Osteocyte (in vitro differentiated cells): ENCODE measurements around the gene KIF13A. TPM values are rescaled to one million over a fixed set of nuclear protein-coding genes. Genes with fewer than 3 reads are reported as not detected.
"Not testable (repeated sequence)": the region's sequence is repeated elsewhere in the genome, so short reads cannot be mapped to it uniquely, and the experiment has no call there.

Source experiments
- DNase-seq: peaks from one replicate; pipeline ENCODE4 v3.0.0; 2021; ENCODE audit warnings: mixed read lengths; ENCODE audit not compliant: unreplicated experiment; ENCODE audit errors: extremely low spot score
- H3K27ac Mint-ChIP-seq: one replicate; pipeline ENCODE4 v1.8.0; 2021; ENCODE audit warnings: mild to moderate bottlenecking, mixed read lengths; ENCODE audit not compliant: unreplicated experiment
- H3K27me3 Mint-ChIP-seq: one replicate; pipeline ENCODE4 v1.8.0; 2021; ENCODE audit warnings: mixed read lengths; ENCODE audit not compliant: unreplicated experiment
- H3K36me3 Mint-ChIP-seq: one replicate; pipeline ENCODE4 v1.8.0; 2021; ENCODE audit warnings: mixed read lengths; ENCODE audit not compliant: unreplicated experiment
- H3K4me1 Mint-ChIP-seq: one replicate; pipeline ENCODE4 v1.8.0; 2021; ENCODE audit warnings: mixed read lengths; ENCODE audit not compliant: unreplicated experiment
- H3K4me3 Mint-ChIP-seq: one replicate; pipeline ENCODE4 v1.8.0; 2021; ENCODE audit warnings: mild to moderate bottlenecking, moderate library complexity, mixed read lengths; ENCODE audit not compliant: unreplicated experiment
- H3K9me3 Mint-ChIP-seq: one replicate; pipeline ENCODE4 v1.8.0; 2021; ENCODE audit warnings: mixed read lengths; ENCODE audit not compliant: unreplicated experiment
- CTCF ChIP-seq: fragments of 200-600 bp; sonication (generic); IDR thresholded peaks from 2 replicates; pipeline ENCODE4 v1.5.0; 2021; ENCODE audit warnings: antibody characterized with exemption, mild to moderate bottlenecking, moderate library complexity
- total RNA-seq: library from RNA; stranded (reverse); gene quantifications from 2 replicates; pipeline ENCODE4 v1.2.1, GENCODE V29; 2021

KIF13A gene
- total RNA-seq, 1 donor from 2014 or later: 47.5 TPM

- Mint-ChIP-seq H3K4me1 (peaks cover 54% of the 10 kb centered on the region), H3K27ac (peak overlapping the region; percentile 29), H3K27me3 (no peaks in the 10 kb centered on the region), H3K4me3 (peak overlapping the region; percentile 87), H3K9me3 (no peaks in the 10 kb centered on the region), H3K36me3 (peaks cover 17% of the 10 kb centered on the region)
- DNase-seq: no peak
- no peak for TF ChIP-seq CTCF
Observed at GRCh38 chr6:17984812-17985670, 2.4 kb downstream of the KIF13A start.

GRCh38 chr6:17984399-17984798 lies 3.0 kb downstream of the KIF13A start:
- H3K4me1 Mint-ChIP-seq: peaks cover 60% of the 10 kb centered on the region
- no peak overlapping the region for H3K27ac Mint-ChIP-seq
- H3K27me3 Mint-ChIP-seq: no peaks in the 10 kb centered on the region
- H3K4me3 Mint-ChIP-seq: peak overlapping the region; percentile 87
- no peaks in the 10 kb centered on the region for H3K9me3 Mint-ChIP-seq
- H3K36me3 Mint-ChIP-seq: peaks cover 20% of the 10 kb centered on the region
- TF ChIP-seq CTCF: no peak
- DNase-seq: no peak

DNA sequence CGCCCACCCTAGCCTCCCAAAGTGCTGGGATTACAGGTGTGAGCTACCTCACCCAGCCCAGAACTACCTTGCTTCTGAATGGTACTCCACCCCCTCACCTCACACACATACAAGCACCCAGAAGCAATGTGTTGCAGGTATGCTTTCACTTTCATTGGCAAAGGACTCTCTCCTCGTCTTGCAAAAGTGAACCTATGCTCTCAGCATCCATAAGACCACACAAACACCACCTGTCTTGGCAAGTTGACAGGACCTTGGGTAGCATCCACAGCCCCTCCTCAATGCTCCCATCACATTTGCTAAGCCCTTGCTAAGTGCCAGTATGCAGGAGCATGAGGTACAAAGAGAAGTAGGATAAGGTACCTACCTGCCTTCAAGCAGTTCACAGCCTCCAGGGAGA lies 3.7 kb downstream of the KIF13A start:
- no peak for DNase-seq
- H3K4me3 Mint-ChIP-seq: no peak overlapping the region
- no peak for TF ChIP-seq CTCF
- H3K27me3 Mint-ChIP-seq: no peaks in the 10 kb centered on the region
- peaks cover 55% of the 10 kb centered on the region for H3K4me1 Mint-ChIP-seq
- H3K27ac Mint-ChIP-seq: no peak overlapping the region
- peaks cover 20% of the 10 kb centered on the region for H3K36me3 Mint-ChIP-seq
- H3K9me3 Mint-ChIP-seq: no peaks in the 10 kb centered on the region

DNA sequence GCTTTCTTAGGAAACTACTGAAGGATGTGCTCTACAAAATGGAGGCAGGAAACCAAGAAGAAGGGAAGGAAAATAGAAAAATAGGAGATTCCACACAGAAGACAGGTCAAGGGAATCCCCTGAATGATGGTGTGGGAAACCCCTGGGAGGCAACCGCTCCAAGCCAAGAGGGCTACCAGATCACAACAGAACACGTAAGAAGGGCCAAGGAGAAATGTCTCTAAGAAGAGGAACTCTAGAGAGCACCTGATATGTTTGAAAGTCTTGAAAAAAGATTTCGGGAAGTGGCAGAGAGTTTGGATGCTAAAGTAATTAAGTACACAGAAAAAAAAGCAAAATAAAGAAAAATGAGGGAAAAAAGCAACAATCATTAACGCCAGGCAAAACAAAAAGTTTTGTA lies 7.1 kb downstream of the KIF13A start:
- no peak overlapping the region for H3K4me3 Mint-ChIP-seq
- H3K36me3 Mint-ChIP-seq: peaks cover 25% of the 10 kb centered on the region
- peak overlapping the region; percentile 62 for H3K27ac Mint-ChIP-seq
- no peak for TF ChIP-seq CTCF
- H3K9me3 Mint-ChIP-seq: no peaks in the 10 kb centered on the region
- H3K4me1 Mint-ChIP-seq: peaks cover 37% of the 10 kb centered on the region
- H3K27me3 Mint-ChIP-seq: no peaks in the 10 kb centered on the region
- DNase-seq: no peak

GRCh38 chr6:17979479-17979878 lies 8.0 kb downstream of the KIF13A start:
- no peak overlapping the region for H3K27ac Mint-ChIP-seq
- peaks cover 28% of the 10 kb centered on the region for H3K4me1 Mint-ChIP-seq

GRCh38 chr6:17976258-17976657 lies 11.2 kb downstream of the KIF13A start:
- H3K27ac Mint-ChIP-seq, H3K9me3 Mint-ChIP-seq, DNase-seq, H3K4me3 Mint-ChIP-seq, H3K27me3 Mint-ChIP-seq: not testable (repeated sequence)
- H3K36me3 Mint-ChIP-seq: peaks cover 18% of the 10 kb centered on the region
- H3K4me1 Mint-ChIP-seq: peaks cover 40% of the 10 kb centered on the region

More at GRCh38 chr6:17979479-17979878, 8.0 kb downstream of the KIF13A start:
- no peaks in the 10 kb centered on the region for H3K27me3 Mint-ChIP-seq
- H3K4me3 Mint-ChIP-seq: no peak overlapping the region
- peaks cover 25% of the 10 kb centered on the region for H3K36me3 Mint-ChIP-seq
- no peak for DNase-seq
- no peak for TF ChIP-seq CTCF
- H3K9me3 Mint-ChIP-seq: no peaks in the 10 kb centered on the region
